Measurements from ENCODE around the gene ALX3. TPM values are rescaled to one million over a fixed set of nuclear protein-coding genes. Genes with fewer than 3 reads are reported as not detected.

Gene ALX3
- total and polyA plus RNA-seq, 2 of the 8 experiments (the other 6 are each of a cell fraction or from before 2014, with no cell fraction given), result 0.20 TPM; not detected in 1

DNA sequence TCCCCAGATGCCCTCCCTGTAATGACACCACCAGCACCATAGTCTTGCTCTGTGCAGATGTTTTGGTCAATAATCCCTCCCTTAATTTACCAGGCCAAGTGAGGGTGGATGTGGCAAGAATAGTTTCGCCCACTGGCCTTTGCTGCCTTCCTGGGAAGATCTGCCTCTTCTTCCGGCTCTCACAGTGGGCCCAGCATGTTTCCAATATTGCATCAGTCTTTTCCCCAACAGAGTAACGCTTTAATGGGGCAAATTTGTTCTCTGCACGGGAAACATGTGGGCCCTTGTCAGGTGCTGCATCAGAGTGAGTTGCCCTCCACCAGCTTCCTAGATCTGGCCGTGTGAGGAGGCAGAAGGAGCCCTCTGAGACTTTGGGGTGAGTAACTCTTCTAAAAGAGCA is 12.0 kb upstream of the ALX3 start:
- Histone ChIP-seq H3K27ac (ENCODE audit: low read depth, low read length) (no peak overlapping the region), H3K9ac (replicated peaks in 1 of 4; ENCODE audit: extremely low read depth in 1 of 4, low read depth in 3 of 4, low read length in 3 of 4) (0 out of 7 replicates have a peak overlapping the region, but pooled peaks of 1 of the 4 experiments have one; percentile 4), H3K36me3 (ENCODE audit: control insufficient read depth in 2 of 4, insufficient read depth in 4 of 4, low read length in 3 of 4) (peaks cover 0 to 7% (median 0%) of the 10 kb centered on the region in 4 experiments; a peak in 1 of 8 replicates), H2AK5ac (ENCODE audit: low read depth, low read length) (0 out of 2 replicates have a peak overlapping the region, but pooled peaks have one; percentile 53), H4K20me1 (replicated peaks in 1 of 2; ENCODE audit: control insufficient read depth in 1 of 2, insufficient read depth in 2 of 2, low read length in 2 of 2) (peaks cover 2 to 7% of the 10 kb centered on the region in 2 experiments), H3K23ac (ENCODE audit: insufficient read length) (no peak overlapping the region), H3K79me2 (ENCODE audit: control insufficient read depth in 1 of 2, insufficient read depth in 2 of 2, low read length in 2 of 2) (no peaks in the 10 kb centered on the region), H2BK120ac (replicated peaks; ENCODE audit: low read depth, low read length) (no peak overlapping the region), H2BK15ac (ENCODE audit: low read length) (peak overlapping the region; percentile 46; the same call in 1 of the 2 replicates), H3K4me2 (ENCODE audit: insufficient read depth in 1 of 2, low read depth in 2 of 2, low read length in 2 of 2) (peak overlapping the region in 1 of 2 experiments; percentile 87; a peak in 2 of 4 replicates), H3K56ac (replicated peaks; ENCODE audit: insufficient read length, low read depth, low read length) (no peak overlapping the region), H3K14ac (ENCODE audit: insufficient read length) (no peak overlapping the region), H3K9me3 (ENCODE audit: insufficient read depth in 2 of 2, low read depth in 1 of 2, low read length in 1 of 2) (no peaks in the 10 kb centered on the region), H3K4me1 (replicated peaks in 1 of 4; ENCODE audit: control insufficient read depth in 3 of 4, insufficient read depth in 4 of 4, low read length in 3 of 4) (peaks cover 0 to 12% (median 8%) of the 10 kb centered on the region in 4 experiments; a peak in 6 of 7 replicates), H2BK20ac (ENCODE audit: low read length) (0 out of 2 replicates have a peak overlapping the region, but pooled peaks have one; percentile 61), H2AFZ (ENCODE audit: low read length) (no peak overlapping the region), H3K27me3 (replicated peaks in 1 of 4; ENCODE audit: control insufficient read depth in 3 of 4, extremely low read depth in 1 of 4, insufficient read depth in 3 of 4, low read length in 3 of 4) (peaks cover 54 to 70% (median 62%) of the 10 kb centered on the region in 4 experiments), H3K18ac (ENCODE audit: extremely low read depth, low read length) (no peak overlapping the region), H4K8ac (ENCODE audit: extremely low read depth, insufficient read depth, low read length) (no peak overlapping the region), H2BK12ac (ENCODE audit: low read depth, low read length) (0 out of 2 replicates have a peak overlapping the region, but pooled peaks have one; percentile 39), H2BK5ac (ENCODE audit: low read depth, low read length) (peak overlapping the region; percentile 24; the same call in 1 of the 2 replicates), H4K5ac (ENCODE audit: insufficient read length, low read depth, low read length) (no peak overlapping the region), H3K23me2 (ENCODE audit: low read depth, low read length) (peaks cover 8% of the 10 kb centered on the region; the same call in 1 of the 2 replicates), H3K79me1 (ENCODE audit: low read depth, low read length) (no peaks in the 10 kb centered on the region), H3K4me3 (ENCODE audit: extremely low read depth in 1 of 4, insufficient read depth in 2 of 4, low read depth in 3 of 4, low read length in 4 of 4) (no peak overlapping the region), H3K4ac (replicated peaks; ENCODE audit: insufficient read length, low read depth, low read length) (no peak overlapping the region), H4K91ac (replicated peaks; ENCODE audit: insufficient read length, low read length) (no peak overlapping the region)
- FAIRE-seq (no peak), DNase-seq (ENCODE audit: low read depth in 1 of 2, low spot score in 2 of 2) (no peak)
- TF ChIP-seq RXRA (IDR thresholded peaks at IDR 0.05; ENCODE audit: insufficient read depth, low read depth, low read length) (no peak), CEBPB (IDR thresholded peaks at IDR 0.05; ENCODE audit: low read depth, low read length) (peak; percentile 39; the same call in 1 of the 2 replicates)
- ChIA-PET CTCF (ENCODE audit: partially characterized antibody) (interaction anchor here (0.9 to 52.4 kb wide), 4 partner anchors 7 to 28 kb away, joined by 3 to 1450 read pairs (median 424); partner anchors contain the start of genes ALX3, STRIP1 and UBL4B), POLR2A (ENCODE audit: partially characterized antibody) (interaction anchor here (1.0 to 3.1 kb wide), 4 partner anchors 13 to 31 kb away, joined by 3 to 11 read pairs (median 6); no protein-coding TSS in a partner anchor)
- WGBS, 2 experiments (ENCODE audit: extremely low coverage in 1 of 2, insufficient coverage in 1 of 2, insufficient read length in 1 of 2, insufficient replicate concordance in 2 of 2, low coverage in 1 of 2, low lambda C conversion rate in 2 of 2, missing lambda C conversion rate in 1 of 2), result 53% methylated on average over 5 of the region's 5 CpGs; no CpG with 5 or more reads in 1 of the 2 experiments

Data from H1 (cell line).